HepG2 (cell line): Measurements from ENCODE around the gene PNLDC1.

Experiments
- HNF4G ChIP-seq, 2 experiments: sonication (generic) in 1 of 2; formaldehyde crosslinking in 1 of 2; IDR thresholded peaks; 2 replicates each; pipeline versions ENCODE4 v1.4.0 to v1.6.1; 2011 to 2020; ENCODE audit warnings: borderline replicate concordance in 2 of 2, low read depth in 2 of 2, mild to moderate bottlenecking in 2 of 2, low read length in 1 of 2, missing genetic modification reagents in 1 of 2, moderate library complexity in 1 of 2
- NR2C2 ChIP-seq: sonication (generic); formaldehyde crosslinking; IDR thresholded peaks from 2 replicates; pipeline ENCODE4 v1.4.0; 2020; ENCODE audit warnings: missing genetic modification reagents, mild to moderate bottlenecking, moderate library complexity, borderline replicate concordance
- POLR2A ChIP-seq, 2 experiments: IDR thresholded peaks; 2 replicates each; pipeline ENCODE4 v1.6.1; 2011; ENCODE audit warnings: low read depth in 2 of 2, low read length in 2 of 2, mild to moderate bottlenecking in 1 of 2, moderate library complexity in 1 of 2; ENCODE audit not compliant: insufficient read depth in 1 of 2
- TARDBP ChIP-seq: sonication (generic); formaldehyde crosslinking; IDR thresholded peaks from 2 replicates; pipeline ENCODE4 v1.8.0; 2022; ENCODE audit warnings: mild to moderate bottlenecking, missing genetic modification reagents
- TBP ChIP-seq: sonication (generic); formaldehyde crosslinking; IDR thresholded peaks from 2 replicates; pipeline ENCODE4 v1.5.0; 2020; ENCODE audit warnings: missing genetic modification reagents

DNA sequence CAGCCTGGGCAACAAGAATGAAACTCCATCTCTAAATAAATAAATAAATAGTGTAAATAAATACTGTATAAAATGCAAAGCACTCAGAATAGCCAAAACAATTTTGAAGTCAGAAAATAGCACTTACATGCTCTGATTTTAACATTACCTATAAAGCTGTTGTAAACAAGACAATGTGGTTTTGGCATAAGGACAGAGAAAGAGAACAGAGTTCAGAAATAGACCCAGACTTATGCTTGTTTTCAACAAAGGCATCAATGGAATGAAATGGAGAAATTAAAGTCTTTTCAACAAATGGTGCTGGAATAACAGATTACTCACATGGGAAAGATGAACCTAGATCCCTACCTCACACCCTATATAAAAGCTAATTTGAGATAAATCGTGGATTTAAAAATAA, 27.9 kb upstream of the PNLDC1 start:
- TF ChIP-seq TBP (CRISPR knock-in tag): no peak
- TF ChIP-seq NR2C2 (CRISPR knock-in tag): no peak
- no peak for TF ChIP-seq TARDBP (CRISPR knock-in tag)
- no peak for TF ChIP-seq HNF4G (IDR thresholded peaks at IDR 0.05; ENCODE audit: borderline replicate concordance, low read depth, low read length)
- no peak for TF ChIP-seq HNF4G (CRISPR knock-in tag; IDR thresholded peaks at IDR 0.05; ENCODE audit: borderline replicate concordance, low read depth)
- no peak for TF ChIP-seq POLR2A (IDR thresholded peaks at IDR 0.05; ENCODE audit: insufficient read depth in 1 of 2, low read depth in 2 of 2, low read length in 2 of 2)
